ENCODE results near the gene SPCS3. TPM values are rescaled to one million over a fixed set of nuclear protein-coding genes. Genes with fewer than 3 reads are reported as not detected.

The SPCS3 gene
- total and polyA plus RNA-seq, 2 experiments from 2014 or later = 39.0 to 47.1 TPM

DNA sequence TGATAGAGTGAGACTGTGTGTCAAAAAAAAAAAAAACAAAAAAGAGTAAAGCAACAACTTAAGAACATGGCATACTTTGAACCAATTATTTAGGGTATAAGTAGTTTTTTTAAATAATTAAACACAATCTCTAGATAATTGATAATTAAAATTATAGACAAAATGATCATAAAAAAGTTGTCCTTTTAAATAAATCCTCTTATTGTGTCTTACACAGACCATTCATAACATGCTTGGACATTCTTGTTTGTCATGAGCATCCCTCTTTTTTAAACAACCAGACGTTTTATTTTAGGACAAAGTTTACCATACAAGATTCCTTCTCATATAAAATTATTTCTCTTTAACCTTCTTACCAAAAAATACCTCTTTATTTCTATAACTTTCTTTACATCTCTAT, 35.1 kb downstream of the SPCS3 start:
- DNase-seq (ENCODE audit: low read depth in 1 of 2, low spot score in 1 of 2) = no peak
- Histone ChIP-seq H3K27me3 (no peaks in the 10 kb centered on the region), H3K4me3 (no peak overlapping the region), H3K36me3 (no peaks in the 10 kb centered on the region), H3K27ac (no peak overlapping the region), H3K4me1 (ENCODE audit: low read depth) (no peaks in the 10 kb centered on the region), H3K9me3 (ENCODE audit: low read depth) (no peaks in the 10 kb centered on the region)
- no peak for TF ChIP-seq CTCF (IDR thresholded peaks at IDR 0.05; ENCODE audit: low read depth, low read length)

GRCh38 chr4:176357359-176358082, 37.8 kb downstream of the SPCS3 start:
- Histone ChIP-seq H3K27me3 (no peaks in the 10 kb centered on the region), H3K4me1 (ENCODE audit: low read depth) (no peaks in the 10 kb centered on the region), H3K4me3 (no peak overlapping the region), H3K36me3 (no peaks in the 10 kb centered on the region), H3K9me3 (ENCODE audit: low read depth) (no peaks in the 10 kb centered on the region), H3K27ac (no peak overlapping the region)
- TF ChIP-seq CTCF (IDR thresholded peaks at IDR 0.05; ENCODE audit: low read depth, low read length) = no peak
- DNase-seq (ENCODE audit: low read depth in 1 of 2, low spot score in 1 of 2) = no peak

DNA sequence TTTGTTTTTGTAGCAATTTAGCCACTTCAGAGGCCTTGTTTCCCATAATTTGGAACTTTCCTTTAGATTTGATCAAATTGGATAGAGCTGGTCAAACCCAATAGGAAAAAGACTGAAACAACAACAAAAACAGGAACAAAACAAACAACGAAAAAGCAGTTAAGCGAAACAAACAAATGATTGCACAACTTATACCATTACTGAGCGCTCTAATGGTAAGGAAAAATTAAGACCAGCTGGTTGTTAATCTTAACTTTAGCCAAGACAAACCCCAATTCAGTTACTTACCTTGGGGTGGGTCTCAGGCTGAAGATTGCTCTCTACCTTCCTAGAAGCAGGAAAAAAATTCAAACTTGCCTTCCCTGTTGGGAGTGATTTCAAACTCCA, 38.3 kb downstream of the SPCS3 start:
- Histone ChIP-seq H3K36me3 (no peaks in the 10 kb centered on the region), H3K27ac (no peak overlapping the region), H3K4me1 (ENCODE audit: low read depth) (no peaks in the 10 kb centered on the region), H3K4me3 (no peak overlapping the region), H3K9me3 (ENCODE audit: low read depth) (no peaks in the 10 kb centered on the region), H3K27me3 (no peaks in the 10 kb centered on the region)
- DNase-seq (ENCODE audit: low read depth in 1 of 2, low spot score in 1 of 2) = no peak
- TF ChIP-seq CTCF (IDR thresholded peaks at IDR 0.05; ENCODE audit: low read depth, low read length) = no peak

- no peaks in the 10 kb centered on the region for H3K36me3 ChIP-seq
- H3K27me3 ChIP-seq = no peaks in the 10 kb centered on the region
- no peak overlapping the region for H3K4me3 ChIP-seq
- H3K4me1 ChIP-seq (ENCODE audit: low read depth) = no peaks in the 10 kb centered on the region
- TF ChIP-seq CTCF (IDR thresholded peaks at IDR 0.05; ENCODE audit: low read depth, low read length) = no peak
- no peak for DNase-seq (ENCODE audit: low read depth in 1 of 2, low spot score in 1 of 2)
- H3K9me3 ChIP-seq (ENCODE audit: low read depth) = no peaks in the 10 kb centered on the region
- no peak overlapping the region for H3K27ac ChIP-seq
These were observed 39.8 kb downstream of the SPCS3 start for GRCh38 chr4:176359590-176359989.

DNA sequence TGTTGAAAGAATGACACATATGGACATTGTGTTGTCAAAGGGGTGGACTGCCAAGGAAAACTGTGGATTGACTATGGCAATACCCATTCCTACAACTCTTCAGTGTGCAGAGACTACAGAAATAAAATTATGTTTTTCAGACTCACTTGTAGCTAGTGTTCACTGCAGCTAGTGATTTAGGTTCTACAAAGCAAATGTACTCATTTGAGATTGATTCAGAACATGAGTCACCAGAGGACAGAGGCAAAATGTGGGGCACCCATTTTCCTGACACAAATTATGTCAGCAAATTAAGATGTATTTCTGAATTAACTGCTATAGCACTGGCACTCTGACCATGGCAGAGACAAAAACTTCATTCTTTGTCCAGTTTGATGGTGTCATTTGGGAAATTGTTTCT, 40.7 kb downstream of the SPCS3 start:
- Histone ChIP-seq H3K27me3 (no peaks in the 10 kb centered on the region), H3K4me3 (no peak overlapping the region), H3K9me3 (ENCODE audit: low read depth) (no peaks in the 10 kb centered on the region), H3K36me3 (no peaks in the 10 kb centered on the region), H3K4me1 (ENCODE audit: low read depth) (no peaks in the 10 kb centered on the region), H3K27ac (no peak overlapping the region)
- no peak for TF ChIP-seq CTCF (IDR thresholded peaks at IDR 0.05; ENCODE audit: low read depth, low read length)
- no peak for DNase-seq (ENCODE audit: low read depth in 1 of 2, low spot score in 1 of 2)

Measured in cardiac muscle cell (in vitro differentiated cells and primary cell).